ENCODE data around the gene EPHA2.

EPHA2 gene

GRCh38 chr1:16150508-16150907 lies 5.4 kb downstream of the EPHA2 start:
- Histone ChIP-seq H3K4me3 (replicated peaks; ENCODE audit: low read depth, low read length) (no peak overlapping the region), H3K27me3 (replicated peaks; ENCODE audit: control insufficient read depth, insufficient read depth, low read length) (no peaks in the 10 kb centered on the region; the same call in 1 of the 2 replicates), H3K36me3 (ENCODE audit: control insufficient read depth, insufficient read depth, low read length) (no peaks in the 10 kb centered on the region)
- DNase-seq (ENCODE audit: extremely low read depth, insufficient read length): no peak
- TF ChIP-seq, protein P1, sequence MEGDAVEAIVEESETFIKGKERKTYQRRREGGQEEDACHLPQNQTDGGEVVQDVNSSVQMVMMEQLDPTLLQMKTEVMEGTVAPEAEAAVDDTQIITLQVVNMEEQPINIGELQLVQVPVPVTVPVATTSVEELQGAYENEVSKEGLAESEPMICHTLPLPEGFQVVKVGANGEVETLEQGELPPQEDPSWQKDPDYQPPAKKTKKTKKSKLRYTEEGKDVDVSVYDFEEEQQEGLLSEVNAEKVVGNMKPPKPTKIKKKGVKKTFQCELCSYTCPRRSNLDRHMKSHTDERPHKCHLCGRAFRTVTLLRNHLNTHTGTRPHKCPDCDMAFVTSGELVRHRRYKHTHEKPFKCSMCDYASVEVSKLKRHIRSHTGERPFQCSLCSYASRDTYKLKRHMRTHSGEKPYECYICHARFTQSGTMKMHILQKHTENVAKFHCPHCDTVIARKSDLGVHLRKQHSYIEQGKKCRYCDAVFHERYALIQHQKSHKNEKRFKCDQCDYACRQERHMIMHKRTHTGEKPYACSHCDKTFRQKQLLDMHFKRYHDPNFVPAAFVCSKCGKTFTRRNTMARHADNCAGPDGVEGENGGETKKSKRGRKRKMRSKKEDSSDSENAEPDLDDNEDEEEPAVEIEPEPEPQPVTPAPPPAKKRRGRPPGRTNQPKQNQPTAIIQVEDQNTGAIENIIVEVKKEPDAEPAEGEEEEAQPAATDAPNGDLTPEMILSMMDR (IDR thresholded peaks at IDR 0.05; ENCODE audit: insufficient read depth, low read length, poor library complexity, severe bottlenecking): no peak

- no peaks in the 10 kb centered on the region for H3K27me3 ChIP-seq (replicated peaks; ENCODE audit: control insufficient read depth, insufficient read depth, low read length)
- TF ChIP-seq, protein P1 (IDR thresholded peaks at IDR 0.05; ENCODE audit: insufficient read depth, low read length, poor library complexity, severe bottlenecking): no peak
- H3K36me3 ChIP-seq (ENCODE audit: control insufficient read depth, insufficient read depth, low read length): no peaks in the 10 kb centered on the region
- no peak for DNase-seq (ENCODE audit: extremely low read depth, insufficient read length)
- H3K4me3 ChIP-seq (replicated peaks; ENCODE audit: low read depth, low read length): no peak overlapping the region
Measured at GRCh38 chr1:16149702-16150488, 6.0 kb downstream of the EPHA2 start.

GRCh38 chr1:16149146-16149545 lies 6.7 kb downstream of the EPHA2 start:
- H3K36me3 ChIP-seq (ENCODE audit: control insufficient read depth, insufficient read depth, low read length): no peaks in the 10 kb centered on the region

DNA sequence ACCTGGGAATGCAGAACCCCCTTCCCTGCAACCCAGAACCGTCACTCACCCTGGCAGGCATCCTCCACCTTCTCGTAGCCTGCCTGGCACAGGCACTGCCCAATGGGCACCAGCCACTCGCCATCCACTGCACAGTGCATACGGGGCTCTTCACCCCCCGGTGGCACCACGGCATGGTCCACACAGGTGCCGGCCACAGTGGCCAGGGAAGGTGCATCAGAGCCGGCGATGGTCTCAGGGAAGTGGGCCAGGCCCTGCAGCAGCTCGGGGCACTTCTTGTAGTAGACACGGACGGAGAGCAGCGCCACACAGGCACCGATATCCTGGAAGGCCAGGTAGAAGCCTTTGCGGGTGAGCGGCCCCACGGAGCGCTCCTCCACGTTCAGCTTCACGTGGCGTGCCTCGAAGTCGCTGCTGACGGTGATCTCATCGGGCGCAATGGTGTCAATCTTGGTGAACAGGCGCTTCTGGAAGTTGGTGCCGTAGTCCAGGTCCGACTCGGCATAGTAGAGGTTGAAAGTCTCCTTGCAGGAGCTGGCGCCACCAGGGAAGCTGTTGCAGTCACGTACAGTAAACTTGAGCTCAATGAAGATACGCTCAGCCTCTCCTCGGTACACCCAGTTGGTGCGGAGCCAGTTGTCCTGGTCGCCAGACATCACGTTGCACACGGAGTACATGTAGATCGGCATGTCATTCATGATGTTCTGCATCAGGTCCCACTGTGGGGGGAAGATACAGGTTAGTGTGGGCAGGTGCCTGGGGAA lies 7.4 kb downstream of the EPHA2 start:
- H3K4me3 ChIP-seq (replicated peaks; ENCODE audit: low read depth, low read length): no peak overlapping the region
- no peaks in the 10 kb centered on the region for H3K36me3 ChIP-seq (ENCODE audit: control insufficient read depth, insufficient read depth, low read length)
- H3K27me3 ChIP-seq (replicated peaks; ENCODE audit: control insufficient read depth, insufficient read depth, low read length): no peaks in the 10 kb centered on the region
- no peak for DNase-seq (ENCODE audit: extremely low read depth, insufficient read length)
- TF ChIP-seq, protein P1 (IDR thresholded peaks at IDR 0.05; ENCODE audit: insufficient read depth, low read length, poor library complexity, severe bottlenecking): no peak

More at GRCh38 chr1:16149146-16149545, 6.7 kb downstream of the EPHA2 start:
- TF ChIP-seq, protein P1 (IDR thresholded peaks at IDR 0.05; ENCODE audit: insufficient read depth, low read length, poor library complexity, severe bottlenecking): no peak
- Histone ChIP-seq H3K4me3 (replicated peaks; ENCODE audit: low read depth, low read length) (no peak overlapping the region), H3K27me3 (replicated peaks; ENCODE audit: control insufficient read depth, insufficient read depth, low read length) (no peaks in the 10 kb centered on the region)
- DNase-seq (ENCODE audit: extremely low read depth, insufficient read length): no peak

DNA sequence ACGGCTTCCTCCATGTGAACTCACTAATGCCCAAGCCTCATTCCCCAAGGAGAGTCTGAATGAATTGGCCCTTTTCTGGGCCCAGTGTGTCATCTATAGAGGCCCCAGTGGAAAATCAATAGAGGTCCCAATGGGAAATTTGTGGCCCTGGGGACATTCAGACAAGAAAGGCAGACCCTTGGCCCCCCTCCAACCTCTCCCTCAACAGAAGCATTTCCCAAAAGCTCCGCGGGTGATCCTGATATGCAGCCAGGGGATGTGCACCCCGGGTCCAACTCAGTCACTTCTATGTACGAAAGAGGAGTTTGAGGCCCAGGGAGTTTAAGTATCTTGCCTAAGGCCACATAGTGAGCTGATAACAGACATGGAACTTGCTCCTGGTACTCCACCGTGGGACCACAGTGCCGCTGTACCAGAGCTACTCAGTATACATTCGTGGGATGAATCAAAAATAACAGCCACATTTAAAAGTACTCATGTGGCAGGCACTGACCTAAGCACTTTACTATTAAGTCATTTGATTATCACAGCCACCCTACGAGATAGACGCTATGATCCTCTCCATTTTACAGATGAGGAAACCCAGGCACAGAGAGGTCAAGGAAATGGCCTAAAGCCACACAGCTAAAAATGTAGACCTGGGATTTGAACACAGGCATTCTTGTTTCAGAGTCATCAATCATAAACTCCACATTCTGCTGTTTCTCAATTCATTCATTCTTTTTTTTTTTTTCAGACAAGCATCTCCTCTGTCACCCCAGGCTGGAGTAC lies 8.5 kb downstream of the EPHA2 start:
- no peak for DNase-seq (ENCODE audit: extremely low read depth, insufficient read length)
- TF ChIP-seq, protein P1 (IDR thresholded peaks at IDR 0.05; ENCODE audit: insufficient read depth, low read length, poor library complexity, severe bottlenecking): no peak
- H3K36me3 ChIP-seq (ENCODE audit: control insufficient read depth, insufficient read depth, low read length): no peaks in the 10 kb centered on the region
- no peaks in the 10 kb centered on the region for H3K27me3 ChIP-seq (replicated peaks; ENCODE audit: control insufficient read depth, insufficient read depth, low read length)
- H3K4me3 ChIP-seq (replicated peaks; ENCODE audit: low read depth, low read length): no peak overlapping the region
